HG03342 (cell line): ENCODE data around the gene TRIM8.
A peak's percentile ranks its signal among the peaks of the same experiment; 100 is the strongest.

Experiments
- ATAC-seq: cut with Tn5 transposase; IDR thresholded peaks from one replicate; pipeline ENCODE4 v1.9.1; 2021; ENCODE audit warnings: mild to moderate bottlenecking, moderate library complexity; ENCODE audit not compliant: unreplicated experiment

Gene TRIM8

GRCh38 chr10:102668326-102669107 lies 24.2 kb downstream of the TRIM8 start:
- no peak for ATAC-seq

- ATAC-seq, result no peak
Measured at GRCh38 chr10:102669206-102670064, 25.2 kb downstream of the TRIM8 start.

- no peak for ATAC-seq
Measured at GRCh38 chr10:102670065-102670670, 25.9 kb downstream of the TRIM8 start.

- ATAC-seq, result no peak
Measured at GRCh38 chr10:102670871-102671434, 26.7 kb downstream of the TRIM8 start.

- no peak for ATAC-seq
Measured at GRCh38 chr10:102673236-102673818, 29.0 kb downstream of the TRIM8 start.

GRCh38 chr10:102673819-102674511 lies 29.7 kb downstream of the TRIM8 start:
- ATAC-seq, result peak; percentile 68

- no peak for ATAC-seq
Measured at GRCh38 chr10:102674566-102674965, 30.3 kb downstream of the TRIM8 start.

- no peak for ATAC-seq
Measured at GRCh38 chr10:102675011-102675665, 30.9 kb downstream of the TRIM8 start.

GRCh38 chr10:102675666-102676533 lies 31.6 kb downstream of the TRIM8 start:
- no peak for ATAC-seq

GRCh38 chr10:102676534-102677315 lies 32.4 kb downstream of the TRIM8 start:
- no peak for ATAC-seq

- ATAC-seq, result no peak
Measured at GRCh38 chr10:102677331-102678067, 33.2 kb downstream of the TRIM8 start.

- ATAC-seq, result no peak
Measured at GRCh38 chr10:102678068-102678400, 33.8 kb downstream of the TRIM8 start.

GRCh38 chr10:102678842-102679289 lies 34.6 kb downstream of the TRIM8 start:
- no peak for ATAC-seq

GRCh38 chr10:102679596-102679995 lies 35.3 kb downstream of the TRIM8 start:
- ATAC-seq, result no peak

GRCh38 chr10:102681696-102682095 lies 37.4 kb downstream of the TRIM8 start:
- no peak for ATAC-seq

- no peak for ATAC-seq
Measured at GRCh38 chr10:102682416-102682815, 38.1 kb downstream of the TRIM8 start.

- ATAC-seq, result no peak
Measured at GRCh38 chr10:102682981-102683380, 38.7 kb downstream of the TRIM8 start.
